GM12873 (cell line): Measurements from ENCODE around the gene CD2AP.

Experiments
- CTCF ChIP-seq: IDR thresholded peaks from 2 replicates; pipeline ENCODE4 v1.5.1; 2012; ENCODE audit warnings: low read depth, mild to moderate bottlenecking, moderate library complexity, low read length, control low read depth; ENCODE audit not compliant: insufficient read depth; ENCODE audit errors: missing control alignments

CD2AP gene

GRCh38 chr6:47669684-47670513 lies 192.3 kb downstream of the CD2AP start:
- TF ChIP-seq CTCF = no peak

- TF ChIP-seq CTCF = no peak
Measured at GRCh38 chr6:47670851-47671250, 193.3 kb downstream of the CD2AP start.

GRCh38 chr6:47671777-47672176 lies 194.2 kb downstream of the CD2AP start:
- TF ChIP-seq CTCF = no peak

- no peak for TF ChIP-seq CTCF
Measured at GRCh38 chr6:47672816-47673215, 195.2 kb downstream of the CD2AP start.

GRCh38 chr6:47674673-47675072 lies 197.1 kb downstream of the CD2AP start:
- no peak for TF ChIP-seq CTCF
